HepG2 (cell line): ENCODE data around the gene KLHL3. TPM values are rescaled to one million over a fixed set of nuclear protein-coding genes. Genes with fewer than 3 reads are reported as not detected.

Experiments
- ATAC-seq: fragments of 200-7000 bp; cut with Tn5 transposase; 3 replicates; pipeline ENCODE4 v1.9.1; 2020; ENCODE audit warnings: mild to moderate bottlenecking, moderate library complexity
- BruUV-seq: library from RNA; stranded (reverse); fragments of 400-500 nt; replicated peaks from 2 replicates; lab custom pipeline; 2021; lab: Mats Ljungman, UMichigan
- CTCF ChIA-PET: fragments of 300-600 bp; formaldehyde crosslinking; extraction: SDS; loops from one replicate; lab custom pipeline; 2021; ENCODE audit warnings: low total read pairs, inconsistent platforms, low intra/inter-chr PET ratio; lab: Yijun Ruan, JAX
- POLR2A ChIA-PET: fragments of 350-600 bp; sonication (Branson Sonifier 250); formaldehyde crosslinking; loops from one replicate; lab custom pipeline; 2020; ENCODE audit warnings: antibody characterized with exemption, inconsistent platforms; lab: Yijun Ruan, JAX
- DNase-seq: peaks from one replicate; pipeline ENCODE4 v3.0.0-alpha.2; 2015; ENCODE audit warnings: low spot score
- FAIRE-seq: peaks from 3 replicates; lab custom pipeline; 2011; peaks lifted over from hg19 to GRCh38; lab: Jason Lieb, UNC
- H2AFZ ChIP-seq: one replicate; pipeline ENCODE4 v1.6.1; 2011; ENCODE audit warnings: low read length, inconsistent platforms
- H3K27ac ChIP-seq: fragments of 300-600 bp; 3 replicates; pipeline ENCODE4 v1.8.0; 2011; ENCODE audit warnings: mixed run types, mild to moderate bottlenecking, mixed read lengths, low read length, inconsistent platforms; ENCODE audit not compliant: insufficient read depth; ENCODE audit errors: extremely low read length
- H3K27me3 ChIP-seq, 2 experiments: fragments of 200-600 bp in 1 of 2; 2 replicates in 1 of 2; 3 replicates in 1 of 2; pipeline versions ENCODE4 v1.6.0 to v1.8.0; 2011; ENCODE audit warnings: low read length in 2 of 2, mild to moderate bottlenecking in 2 of 2, moderate library complexity in 2 of 2, inconsistent platforms in 1 of 2; ENCODE audit not compliant: insufficient read depth in 2 of 2, control insufficient read depth in 1 of 2
- H3K36me3 ChIP-seq, 2 experiments: fragments of 200-600 bp in 1 of 2; replicated peaks in 1 of 2; 2 replicates in 1 of 2; 3 replicates in 1 of 2; pipeline versions ENCODE4 v1.5.1 to v1.8.0; 2011; ENCODE audit warnings: low read length in 2 of 2, inconsistent platforms in 1 of 2; ENCODE audit not compliant: insufficient read depth in 2 of 2, control insufficient read depth in 1 of 2
- H3K4me1 ChIP-seq: 2 replicates; pipeline ENCODE4 v1.5.1; 2012; ENCODE audit warnings: low read length, inconsistent platforms; ENCODE audit not compliant: insufficient read depth
- H3K4me2 ChIP-seq: 2 replicates; pipeline ENCODE4 v1.6.0; 2011; ENCODE audit warnings: low read depth, low read length, inconsistent platforms
- H3K4me3 ChIP-seq, 3 experiments: fragments of 200-600 bp in 1 of 3; sonication (generic), shearing (Covaris generic) in 1 of 3; replicated peaks in 1 of 3; 2 replicates each; pipeline ENCODE4 v1.5.1; 2011 to 2016; ENCODE audit warnings: low read length in 3 of 3, inconsistent platforms in 2 of 3, low read depth in 2 of 3, mild to moderate bottlenecking in 2 of 3, control low read depth in 1 of 3, mixed read lengths in 1 of 3; ENCODE audit not compliant: insufficient read depth in 1 of 3
- H3K79me2 ChIP-seq: one replicate; pipeline ENCODE4 v1.6.1; 2011; ENCODE audit warnings: low read length, inconsistent platforms; ENCODE audit not compliant: insufficient read depth
- H3K9ac ChIP-seq: 2 replicates; pipeline ENCODE4 v1.6.0; 2011; ENCODE audit warnings: mild to moderate bottlenecking, low read depth, low read length, inconsistent platforms; ENCODE audit not compliant: insufficient read depth
- H3K9me3 ChIP-seq: 2 replicates; pipeline ENCODE4 v1.5.1; 2012; ENCODE audit warnings: mild to moderate bottlenecking, low read length
- H4K20me1 ChIP-seq: 2 replicates; pipeline ENCODE4 v1.6.0; 2011; ENCODE audit warnings: inconsistent platforms, mild to moderate bottlenecking, low read length, moderate library complexity; ENCODE audit not compliant: insufficient read depth
- HNRNPL ChIP-seq: fragments of 200-400 bp; formaldehyde crosslinking; IDR thresholded peaks from 2 replicates; pipeline ENCODE4 v1.6.1; 2017; ENCODE audit warnings: mild to moderate bottlenecking, low read depth, low read length
- JUN ChIP-seq: sonication (generic); formaldehyde crosslinking; IDR thresholded peaks from 2 replicates; pipeline ENCODE4 v1.4.0; 2020; ENCODE audit warnings: mild to moderate bottlenecking, missing genetic modification reagents
- KAT2B ChIP-seq: fragments of 150-350 bp; IDR thresholded peaks from 2 replicates; pipeline ENCODE4 v1.6.1; 2014; ENCODE audit warnings: low read depth, low read length, borderline replicate concordance
- KDM1A ChIP-seq: IDR thresholded peaks from 2 replicates; pipeline ENCODE4 v1.6.1; 2016; ENCODE audit warnings: missing compliant biosample characterization
- NFAT5 ChIP-seq: sonication (generic); formaldehyde crosslinking; IDR thresholded peaks from 2 replicates; pipeline ENCODE4 v1.4.0; 2020; ENCODE audit warnings: missing genetic modification reagents
- SMAD3 ChIP-seq: sonication (generic); formaldehyde crosslinking; IDR thresholded peaks from 2 replicates; pipeline ENCODE4 v1.4.0; 2020; ENCODE audit warnings: missing genetic modification reagents
- TEF ChIP-seq: sonication (generic); formaldehyde crosslinking; IDR thresholded peaks from 2 replicates; pipeline ENCODE4 v1.5.0; 2020; ENCODE audit warnings: missing genetic modification reagents
- ZBTB7B ChIP-seq: sonication (generic); formaldehyde crosslinking; IDR thresholded peaks from 2 replicates; pipeline ENCODE4 v1.4.0; 2020; ENCODE audit warnings: missing genetic modification reagents
- ZNF34 ChIP-seq: sonication (generic); formaldehyde crosslinking; IDR thresholded peaks from 2 replicates; pipeline ENCODE4 v1.4.0; 2020; ENCODE audit warnings: mild to moderate bottlenecking, missing genetic modification reagents, borderline replicate concordance
- ZNF768 ChIP-seq: sonication (generic); formaldehyde crosslinking; IDR thresholded peaks from 2 replicates; pipeline ENCODE4 v1.4.0; 2020; ENCODE audit warnings: missing genetic modification reagents
- ZNF773 ChIP-seq: sonication (generic); formaldehyde crosslinking; IDR thresholded peaks from 2 replicates; pipeline ENCODE4 v1.4.0; 2020; ENCODE audit warnings: missing genetic modification reagents, borderline replicate concordance
- WGBS: methylation state at CpG from one replicate; pipeline ENCODE4 v1.1.6; 2017; ENCODE audit warnings: low lambda C conversion rate; 5-methylcytosine and 5-hydroxymethylcytosine counted together
- in situ Hi-C: cut with HindIII; loops from 2 replicates; pipeline ENCODE4 v1.10.0; 2017; ENCODE audit warnings: low pct_unique_long_range_greater_than_20kb; ENCODE audit not compliant: extremely low pct_ligation_motif_present
- intact Hi-C: fragments of 100-400 bp; cut with micrococcal nuclease; formaldehyde crosslinking; loops from one replicate; pipeline ENCODE4 v1.10.0; 2022; ENCODE audit not compliant: unreplicated experiment
- polyA plus RNA-seq, 8 experiments: library from polyadenylated mRNA; depleted of rRNA in 3 of 8; stranded (reverse) in 7 of 8; unstranded in 1 of 8; fragments of >200 nt; fragmentation: Illumina TruSeq in 4 of 8; extraction: Trizol in 4 of 8; gene quantifications; 2 replicates each; pipeline versions ENCODE4 v1.2.1 to v1.2.3, GENCODE V29; 2011 to 2016; ENCODE audit warnings: low read depth in 4 of 8, missing spikeins in 1 of 8, mixed read lengths in 1 of 8; ENCODE audit not compliant: insufficient read depth in 1 of 8
- total RNA-seq, 5 experiments: library from RNA; depleted of rRNA; stranded (reverse); fragments of >200 nt; fragmentation: Illumina TruSeq; extraction: Trizol; gene quantifications; 2 replicates each; pipeline ENCODE4 v1.2.3, GENCODE V29; 2016; ENCODE audit warnings: low read depth in 1 of 5

The KLHL3 gene
- total and polyA plus RNA-seq, 2 of the 13 experiments (the other 11 are each of a cell fraction or from before 2014, with no cell fraction given) = 0.02 to 0.08 TPM

- 52% methylated on average over 5 of the region's 5 CpGs for WGBS
- FAIRE-seq = no peak
- H3K27me3 ChIP-seq = no peaks in the 10 kb centered on the region
- ChIA-PET POLR2A (no interaction called here), CTCF (no interaction called here)
- BruUV-seq = no TSS peak
- ATAC-seq = no peak
- no peak overlapping the region for H3K4me2 ChIP-seq
- no peak for DNase-seq
- H3K4me3 ChIP-seq = no peak overlapping the region
- H3K9me3 ChIP-seq = no peaks in the 10 kb centered on the region
- H3K4me1 ChIP-seq = peaks cover 10% of the 10 kb centered on the region
- in situ Hi-C loops = loop anchor here (5.0 kb wide), 2 partner anchors 122 to 197 kb away; no protein-coding TSS in a partner anchor
- H3K27ac ChIP-seq = no peak overlapping the region
- H4K20me1 ChIP-seq = no peaks in the 10 kb centered on the region
- no peak for TF ChIP-seq KDM1A (CRISPR knock-in tag)
- no peak for TF ChIP-seq NFAT5
- no peak for TF ChIP-seq HNRNPL
- TF ChIP-seq KAT2B = no peak
- TF ChIP-seq ZNF34 (CRISPR knock-in tag) = no peak
- no peak for TF ChIP-seq ZNF773 (CRISPR knock-in tag)
- no peak for TF ChIP-seq ZBTB7B
- TF ChIP-seq JUN (CRISPR knock-in tag) = no peak
- no peak for TF ChIP-seq TEF
- no peak for TF ChIP-seq SMAD3 (CRISPR knock-in tag)
- no peak for TF ChIP-seq ZNF768
- TF ChIP-seq, all 625 proteins: peak for 0
- Histone ChIP-seq H2AFZ (no peak overlapping the region), H3K79me2 (no peaks in the 10 kb centered on the region), H3K36me3 (no peaks in the 10 kb centered on the region), H3K9ac (no peak overlapping the region)
- intact Hi-C loops = no loop called here
These were observed 111.0 kb downstream of the KLHL3 start for GRCh38 chr5:137624786-137625349.
